ENCODE measurements around the gene CNDP2. TPM values are rescaled to one million over a fixed set of nuclear protein-coding genes. Genes with fewer than 3 reads are reported as not detected.

CNDP2 gene
- polyA plus RNA-seq, 2 of the 4 experiments (the other 2 are of a cell fraction): 93.7 to 106 TPM

- no peak for TF ChIP-seq CBX8 (IDR thresholded peaks at IDR 0.05)
- no peak for TF ChIP-seq PBX3 (IDR thresholded peaks at IDR 0.05)
- no peak for TF ChIP-seq CHD2 (IDR thresholded peaks at IDR 0.05; ENCODE audit: low read length, partially characterized antibody)
- no peak for TF ChIP-seq HES2 (IDR thresholded peaks at IDR 0.05)
- no peak for TF ChIP-seq TP53 (CRISPR knock-in tag; IDR thresholded peaks at IDR 0.05)
- no peak for TF ChIP-seq ZNF302 (CRISPR knock-in tag; IDR thresholded peaks at IDR 0.05)
- no peak for TF ChIP-seq JUNB (IDR thresholded peaks at IDR 0.05)
- no peak for TF ChIP-seq BHLHE40 (IDR thresholded peaks at IDR 0.05; ENCODE audit: low read depth, low read length)
- no peak for TF ChIP-seq KDM1A (IDR thresholded peaks at IDR 0.05; ENCODE audit: low read depth)
- TF ChIP-seq ZFP36 (IDR thresholded peaks at IDR 0.05; ENCODE audit: borderline replicate concordance, partially characterized antibody): no peak
- no peak for TF ChIP-seq MYC (IDR thresholded peaks at IDR 0.05; ENCODE audit: borderline replicate concordance, low read length)
- no peak for TF ChIP-seq HDAC2 (IDR thresholded peaks at IDR 0.05)
- TF ChIP-seq HEYL (CRISPR knock-in tag; IDR thresholded peaks at IDR 0.05): no peak
- no peak for TF ChIP-seq MAFK (IDR thresholded peaks at IDR 0.05; ENCODE audit: partially characterized antibody)
- Histone ChIP-seq H3K4me1 (no peaks in the 10 kb centered on the region), H3K4me2 (no peak overlapping the region), H3K9me3 (0 out of 3 replicates have a peak, but pooled peaks cover 4% of the 10 kb centered on the region), H3K4me3 (no peak overlapping the region), H3K27ac (no peak overlapping the region)
- FAIRE-seq (no peak), DNase-seq (ENCODE audit: low read depth in 1 of 2, low spot score in 1 of 2) (no peak), ATAC-seq (no peak)
- ChIA-PET POLR2A (no interaction called here), CTCF (interaction anchor here (2.5 kb wide), 1 partner anchor 195 kb away, joined by 8 read pairs; no protein-coding TSS in a partner anchor)
- 56% methylated on average over 7 of the region's 7 CpGs for WGBS (ENCODE audit: missing lambda C conversion rate)
These were observed 51.7 kb downstream of the CNDP2 start for GRCh38 chr18:74547860-74548259.

- DNase-seq (ENCODE audit: low read depth in 1 of 2, low spot score in 1 of 2) (no peak), ATAC-seq (no peak), FAIRE-seq (no peak)
- CTCF ChIA-PET: interaction anchor here (1.2 to 3.3 kb wide), 3 partner anchors 33 to 196 kb away, joined by 3 to 36 read pairs (median 4); no protein-coding TSS in a partner anchor
- no peak overlapping the region for H3K4me3 ChIP-seq
- no peak overlapping the region for H3K27ac ChIP-seq
- TF ChIP-seq ZFP36 (IDR thresholded peaks at IDR 0.05; ENCODE audit: borderline replicate concordance, partially characterized antibody) (peak; percentile 91), NPAS2 (CRISPR knock-in tag; IDR thresholded peaks at IDR 0.05; ENCODE audit: borderline replicate concordance) (no peak)
- H3K4me2 ChIP-seq: no peak overlapping the region
- H3K4me1 ChIP-seq: no peaks in the 10 kb centered on the region
- H3K9me3 ChIP-seq: 0 out of 3 replicates have a peak, but pooled peaks cover 4% of the 10 kb centered on the region
- WGBS (ENCODE audit: missing lambda C conversion rate): 38% methylated on average over 1 of the region's 1 CpG
- POLR2A ChIA-PET: no interaction called here
These were observed 53.5 kb downstream of the CNDP2 start for GRCh38 chr18:74549591-74550104.

- no peak overlapping the region for H3K27ac ChIP-seq
- FAIRE-seq (no peak), ATAC-seq (no peak), DNase-seq (ENCODE audit: low read depth in 1 of 2, low spot score in 1 of 2) (no peak)
- no peaks in the 10 kb centered on the region for H3K4me1 ChIP-seq
- TF ChIP-seq HOXB5 (CRISPR knock-in tag; IDR thresholded peaks at IDR 0.05) (no peak), HEYL (CRISPR knock-in tag; IDR thresholded peaks at IDR 0.05) (no peak), EHF (CRISPR knock-in tag; IDR thresholded peaks at IDR 0.05) (no peak), USF2 (IDR thresholded peaks at IDR 0.05) (no peak), CEBPB (IDR thresholded peaks at IDR 0.05) (no peak), E2F6 (IDR thresholded peaks at IDR 0.05; ENCODE audit: borderline replicate concordance, low read depth) (no peak), HOXA7 (CRISPR knock-in tag; IDR thresholded peaks at IDR 0.05) (no peak), RFX5 (IDR thresholded peaks at IDR 0.05) (no peak), CTCF (IDR thresholded peaks at IDR 0.05) (no peak)
- H3K4me2 ChIP-seq: no peak overlapping the region
- no peak overlapping the region for H3K4me3 ChIP-seq
- POLR2A ChIA-PET: no interaction called here
- CTCF ChIA-PET: interaction anchor here (1.2 to 3.3 kb wide), 4 partner anchors 12 to 197 kb away, joined by 3 to 36 read pairs (median 4); no protein-coding TSS in a partner anchor
- WGBS (ENCODE audit: missing lambda C conversion rate): 66% methylated on average over 6 of the region's 6 CpGs
- H3K9me3 ChIP-seq: 0 out of 3 replicates have a peak, but pooled peaks cover 4% of the 10 kb centered on the region
These were observed 54.7 kb downstream of the CNDP2 start for GRCh38 chr18:74550886-74551285.

All from A549 (cell line).